K562 (cell line): ENCODE results near the gene SDR39U1. TPM values are rescaled to one million over a fixed set of nuclear protein-coding genes. Genes with fewer than 3 reads are reported as not detected.

ENCODE experiments used
- ATAC-seq: fragments of 200-7000 bp; cut with Tn5 transposase; 3 replicates; pipeline ENCODE4 v1.9.1; 2020; ENCODE audit warnings: moderate library complexity
- BruUV-seq: library from RNA; stranded (reverse); fragments of 400-500 nt; replicated peaks from 2 replicates; lab custom pipeline; 2021; lab: Mats Ljungman, UMichigan
- CTCF ChIA-PET: fragments of 300-600 bp; formaldehyde crosslinking; extraction: SDS; loops from one replicate; lab custom pipeline; 2021; ENCODE audit warnings: low intra/inter-chr PET ratio; lab: Yijun Ruan, JAX
- POLR2A ChIA-PET: fragments of 300-600, 350-650 bp; sonication (Branson Sonifier 250); formaldehyde crosslinking; extraction: SDS; loops from one replicate; lab custom pipeline; 2021; ENCODE audit warnings: antibody characterized with exemption, inconsistent platforms; lab: Yijun Ruan, JAX
- DNase-seq, 4 experiments: peaks; one replicate each; pipeline versions ENCODE4 v3.0.0 to v3.0.0-alpha.2; 2011 to 2018; ENCODE audit warnings: low spot score in 3 of 4, mixed read lengths in 3 of 4; ENCODE audit errors: extremely low read depth in 1 of 4
- FAIRE-seq: peaks from 2 replicates; lab custom pipeline; 2011; peaks lifted over from hg19 to GRCh38; lab: Jason Lieb, UNC
- H2AFZ ChIP-seq: 2 replicates; pipeline ENCODE4 v1.6.0; 2011; ENCODE audit warnings: low read depth, low read length, control low read depth, inconsistent platforms
- H3K27ac ChIP-seq: fragments of 200-600 bp; 3 replicates; pipeline ENCODE4 v1.8.0; 2011; ENCODE audit warnings: low read depth, mild to moderate bottlenecking, control low read depth, inconsistent platforms, low read length, moderate library complexity, mixed read lengths; ENCODE audit errors: extremely low read depth
- H3K27me3 ChIP-seq, 2 experiments: fragments of 300-600 bp in 1 of 2; 2 replicates in 1 of 2; 3 replicates in 1 of 2; pipeline versions ENCODE4 v1.6.0 to v1.8.0; 2011; ENCODE audit warnings: inconsistent platforms in 2 of 2, low read length in 2 of 2, mild to moderate bottlenecking in 1 of 2, mixed read lengths in 1 of 2, moderate library complexity in 1 of 2; ENCODE audit not compliant: control insufficient read depth in 2 of 2, insufficient read depth in 2 of 2
- H3K36me3 ChIP-seq: fragments of 300-600 bp; 3 replicates; pipeline ENCODE4 v1.8.0; 2011; ENCODE audit warnings: mild to moderate bottlenecking, low read length, inconsistent platforms; ENCODE audit not compliant: control insufficient read depth, insufficient read depth
- H3K4me1 ChIP-seq, 2 experiments: fragments of 200-600 bp in 1 of 2; replicated peaks in 1 of 2; 2 replicates in 1 of 2; 3 replicates in 1 of 2; pipeline versions ENCODE4 v1.5.1 to v1.8.0; 2011; ENCODE audit warnings: inconsistent platforms in 2 of 2, low read length in 2 of 2, mild to moderate bottlenecking in 1 of 2, mixed read lengths in 1 of 2, moderate library complexity in 1 of 2; ENCODE audit not compliant: control insufficient read depth in 2 of 2, insufficient read depth in 2 of 2
- H3K4me2 ChIP-seq: 2 replicates; pipeline ENCODE4 v1.6.1; 2011; ENCODE audit warnings: low read length, control low read depth, inconsistent platforms, mixed read lengths; ENCODE audit not compliant: insufficient read depth
- H3K4me3 ChIP-seq: fragments of 200-600 bp; sonication (generic), shearing (Covaris generic); 2 replicates; pipeline ENCODE4 v1.5.1; 2016; ENCODE audit warnings: control low read depth, inconsistent platforms
- H3K79me2 ChIP-seq: fragments of 200-600 bp; 3 replicates; pipeline ENCODE4 v1.8.0; 2011; ENCODE audit warnings: low read length, inconsistent platforms; ENCODE audit not compliant: control insufficient read depth, insufficient read depth
- H3K9ac ChIP-seq, 2 experiments: 2 replicates each; pipeline versions ENCODE4 v1.6.0 to v1.6.1; 2011; ENCODE audit warnings: low read depth in 2 of 2, low read length in 2 of 2, control low read depth in 1 of 2, inconsistent platforms in 1 of 2, mild to moderate bottlenecking in 1 of 2, mixed read lengths in 1 of 2; ENCODE audit not compliant: insufficient read depth in 1 of 2
- H3K9me1 ChIP-seq: one replicate; pipeline ENCODE4 v1.6.0; 2011; ENCODE audit warnings: inconsistent platforms, mild to moderate bottlenecking, low read length, moderate library complexity; ENCODE audit not compliant: control insufficient read depth, insufficient read depth
- H3K9me3 ChIP-seq: replicated peaks from 2 replicates; pipeline ENCODE4 v1.5.1; 2011; ENCODE audit warnings: low read depth, low read length, inconsistent platforms; ENCODE audit not compliant: control insufficient read depth, insufficient read depth
- H4K20me1 ChIP-seq: replicated peaks from 2 replicates; pipeline ENCODE4 v1.6.1; 2011; ENCODE audit warnings: low read length, inconsistent platforms, mixed read lengths; ENCODE audit not compliant: control insufficient read depth, insufficient read depth
- EWSR1 ChIP-seq: fragments of 450-650 bp; IDR thresholded peaks from 2 replicates; pipeline ENCODE4 v1.6.1; 2018; ENCODE audit warnings: borderline replicate concordance, mild to moderate bottlenecking, low read depth, moderate library complexity; ENCODE audit not compliant: partially characterized antibody
- GABPA ChIP-seq: fragments of 200-800 bp; sonication (Bioruptor generic); conservative IDR thresholded peaks from 2 replicates; pipeline ENCODE4 v1.6.1; 2016; ENCODE audit warnings: low read depth, missing genetic modification characterization, missing compliant biosample characterization
- GATA2 ChIP-seq: sonication (generic); formaldehyde crosslinking; IDR thresholded peaks from 2 replicates; pipeline ENCODE4 v1.4.0; 2020; ENCODE audit warnings: mild to moderate bottlenecking, missing genetic modification reagents
- KDM1A ChIP-seq, 2 experiments: fragments of 450-650 bp; IDR thresholded peaks; 2 replicates each; pipeline ENCODE4 v1.6.1; 2016; ENCODE audit warnings: mild to moderate bottlenecking in 2 of 2
- NBN ChIP-seq: fragments of 450-650 bp; IDR thresholded peaks from 2 replicates; pipeline ENCODE4 v1.6.1; 2016; ENCODE audit warnings: low read depth, mild to moderate bottlenecking
- PTRF ChIP-seq: fragments of 450-650 bp; IDR thresholded peaks from 2 replicates; pipeline ENCODE4 v1.6.1; 2016; ENCODE audit warnings: mild to moderate bottlenecking, missing genetic modification characterization, missing compliant biosample characterization
- RBBP5 ChIP-seq: fragments of 200-600 bp; sonication (generic); IDR thresholded peaks from 2 replicates; pipeline ENCODE4 v1.6.1; 2012; ENCODE audit warnings: borderline replicate concordance, mild to moderate bottlenecking, low read length, control low read depth, inconsistent platforms; ENCODE audit not compliant: insufficient read depth, poor library complexity, severe bottlenecking
- ZNF24 ChIP-seq: fragments of 450-650 bp; IDR thresholded peaks from 2 replicates; pipeline ENCODE4 v1.6.1; 2016
- ZNF785 ChIP-seq: fragments of 250-450 bp; sonication (Bioruptor Pico); IDR thresholded peaks from 2 replicates; pipeline ENCODE4 v1.4.0; 2020; ENCODE audit warnings: mild to moderate bottlenecking
- WGBS: fragments of 100-300 bp; shearing (Covaris generic); methylation state at CpG from one replicate; pipeline ENCODE4 v1.1.6; 2016; ENCODE audit warnings: low coverage, mixed read lengths; ENCODE audit not compliant: insufficient coverage; ENCODE audit errors: missing lambda C conversion rate; 5-methylcytosine and 5-hydroxymethylcytosine counted together
- in situ Hi-C: fragments of 300-500 bp; cut with MboI; formaldehyde crosslinking; loops from 4 replicates; pipeline ENCODE4 v1.15.0; 2018; ENCODE audit warnings: inconsistent platforms, mixed read lengths
- intact Hi-C: fragments of 100-400 bp; cut with micrococcal nuclease; formaldehyde crosslinking; loops from 2 replicates; pipeline ENCODE4 v1.14.2; 2022
- polyA plus RNA-seq, 8 experiments: library from polyadenylated mRNA; depleted of rRNA in 4 of 8; stranded (reverse) in 5 of 8; unstranded in 3 of 8; fragments of >200 nt; fragmentation: Nextera tagmentation in 2 of 8; fragmentation: Illumina TruSeq in 1 of 8; extraction: Ambion mirVana in 2 of 8; extraction: Trizol in 1 of 8; gene quantifications; 2 replicates each; pipeline versions ENCODE4 v1.2.1 to v1.2.3, GENCODE V29; 2011 to 2014; ENCODE audit warnings: inconsistent platforms in 1 of 8, missing spikeins in 1 of 8
- total RNA-seq, 7 experiments: library from RNA; depleted of rRNA in 6 of 7; stranded (reverse); fragments of >200 nt in 6 of 7; fragmentation: Illumina TruSeq in 2 of 7; extraction: Trizol in 2 of 7; gene quantifications; 2 replicates each; pipeline versions ENCODE4 v1.2.1 to v1.2.3, GENCODE V29; 2011 to 2021; ENCODE audit warnings: low replicate concordance in 1 of 7
- TF ChIP-seq, protein P1 (sequence below), 2 experiments: IDR thresholded peaks; 2 replicates each; pipeline ENCODE4 v1.6.1; 2012; ENCODE audit warnings: improper control_type of control experiment in 2 of 2, low read depth in 2 of 2, low read length in 2 of 2, borderline replicate concordance in 1 of 2

Gene SDR39U1
- total and polyA plus RNA-seq, 9 of the 15 experiments (the other 6 are each of a cell fraction or from before 2014, with no cell fraction given): 10.4 to 56.1 (median 19.8) TPM

DNA sequence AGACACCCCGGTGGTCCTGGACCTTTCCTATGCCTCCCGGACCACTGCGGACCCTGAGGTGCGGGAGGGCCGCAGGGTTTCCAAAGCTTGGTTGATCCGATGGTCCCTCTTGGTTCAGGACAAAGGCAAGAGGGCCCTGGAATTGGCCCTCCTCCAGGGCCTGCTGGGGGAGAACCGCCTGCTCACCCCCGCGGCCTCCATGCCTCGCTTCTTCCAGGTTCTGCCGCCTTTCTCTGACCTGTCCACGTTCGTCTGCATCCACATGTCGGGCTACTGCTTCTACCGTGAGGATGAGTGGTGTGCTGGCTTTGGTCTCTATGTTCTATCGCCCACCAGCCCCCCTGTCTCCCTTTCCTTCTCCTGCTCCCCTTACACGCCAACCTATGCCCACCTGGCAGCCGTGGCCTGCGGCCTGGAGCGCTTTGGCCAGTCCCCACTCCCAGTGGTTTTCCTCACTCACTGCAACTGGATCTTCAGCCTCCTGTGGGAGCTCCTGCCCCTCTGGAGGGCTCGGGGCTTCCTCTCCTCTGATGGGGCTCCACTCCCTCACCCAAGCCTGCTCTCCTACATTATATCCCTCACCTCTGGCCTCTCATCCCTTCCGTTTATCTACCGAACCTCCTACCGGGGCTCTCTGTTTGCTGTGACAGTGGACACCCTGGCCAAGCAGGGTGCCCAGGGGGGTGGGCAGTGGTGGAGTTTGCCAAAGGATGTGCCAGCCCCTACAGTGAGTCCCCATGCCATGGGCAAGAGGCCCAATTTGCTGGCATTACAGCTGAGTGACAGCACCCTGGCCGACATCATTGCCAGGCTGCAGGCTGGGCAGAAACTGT lies 26.9 kb downstream of the SDR39U1 start:
- in situ Hi-C loops: no loop called here
- Histone ChIP-seq H2AFZ (no peak overlapping the region), H4K20me1 (no peaks in the 10 kb centered on the region), H3K9me3 (no peaks in the 10 kb centered on the region), H3K4me3 (no peak overlapping the region), H3K4me2 (no peak overlapping the region), H3K9ac (peak overlapping the region in 1 of 2 experiments; percentile 81; a peak in 3 of 4 replicates), H3K27me3 (no peaks in the 10 kb centered on the region), H3K36me3 (no peaks in the 10 kb centered on the region), H3K9me1 (no peaks in the 10 kb centered on the region), H3K27ac (no peak overlapping the region), H3K4me1 (peaks cover 4 to 26% of the 10 kb centered on the region in 2 experiments; a peak in 4 of 5 replicates)
- ChIA-PET POLR2A (no interaction called here), CTCF (interaction anchor here (0.7 kb wide), 1 partner anchor 707 kb away, joined by 3 read pairs; no protein-coding TSS in a partner anchor)
- intact Hi-C loops: no loop called here
- no TSS peak for BruUV-seq
- WGBS: 51% methylated on average over 16 of the region's 25 CpGs
- FAIRE-seq: no peak
- ATAC-seq: no peak
- TF ChIP-seq PTRF (tag): no peak
- TF ChIP-seq KDM1A (IDR thresholded peaks at IDR 0.05): no peak
- no peak for TF ChIP-seq EWSR1
- TF ChIP-seq GABPA (tag): no peak
- no peak for TF ChIP-seq ZNF24
- TF ChIP-seq, protein P1, sequence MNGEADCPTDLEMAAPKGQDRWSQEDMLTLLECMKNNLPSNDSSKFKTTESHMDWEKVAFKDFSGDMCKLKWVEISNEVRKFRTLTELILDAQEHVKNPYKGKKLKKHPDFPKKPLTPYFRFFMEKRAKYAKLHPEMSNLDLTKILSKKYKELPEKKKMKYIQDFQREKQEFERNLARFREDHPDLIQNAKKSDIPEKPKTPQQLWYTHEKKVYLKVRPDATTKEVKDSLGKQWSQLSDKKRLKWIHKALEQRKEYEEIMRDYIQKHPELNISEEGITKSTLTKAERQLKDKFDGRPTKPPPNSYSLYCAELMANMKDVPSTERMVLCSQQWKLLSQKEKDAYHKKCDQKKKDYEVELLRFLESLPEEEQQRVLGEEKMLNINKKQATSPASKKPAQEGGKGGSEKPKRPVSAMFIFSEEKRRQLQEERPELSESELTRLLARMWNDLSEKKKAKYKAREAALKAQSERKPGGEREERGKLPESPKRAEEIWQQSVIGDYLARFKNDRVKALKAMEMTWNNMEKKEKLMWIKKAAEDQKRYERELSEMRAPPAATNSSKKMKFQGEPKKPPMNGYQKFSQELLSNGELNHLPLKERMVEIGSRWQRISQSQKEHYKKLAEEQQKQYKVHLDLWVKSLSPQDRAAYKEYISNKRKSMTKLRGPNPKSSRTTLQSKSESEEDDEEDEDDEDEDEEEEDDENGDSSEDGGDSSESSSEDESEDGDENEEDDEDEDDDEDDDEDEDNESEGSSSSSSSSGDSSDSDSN (IDR thresholded peaks at IDR 0.05; ENCODE audit: borderline replicate concordance in 1 of 2, low read depth in 2 of 2, low read length in 2 of 2): no peak
- no peak for TF ChIP-seq GATA2
- no peak for TF ChIP-seq NBN
- no peak for TF ChIP-seq RBBP5
- TF ChIP-seq ZNF785 (CRISPR knock-in tag): no peak
- TF ChIP-seq, all 486 proteins: peak for 0
- DNase-seq: no peak
- H3K79me2 ChIP-seq: no peaks in the 10 kb centered on the region
